Measurements from ENCODE around the gene SIGLEC12. TPM values are rescaled to one million over a fixed set of nuclear protein-coding genes. Genes with fewer than 3 reads are reported as not detected.
A peak's percentile ranks its signal among the peaks of the same experiment; 100 is the strongest.

The SIGLEC12 gene
- 0.11 TPM for total RNA-seq
- long read RNA-seq, result 0 reads

- peaks cover 25% of the 10 kb centered on the region for H3K27me3 ChIP-seq (ENCODE audit: low read depth)
- no peak for TF ChIP-seq CTCF (IDR thresholded peaks at IDR 0.05; ENCODE audit: borderline replicate concordance)
- no peaks in the 10 kb centered on the region for H3K4me1 ChIP-seq
- no peak within 1 kb of the TSS for H3K27ac ChIP-seq (replicated peaks)
- no peak within 1 kb of the TSS for H3K4me3 ChIP-seq
- H3K9me3 ChIP-seq (replicated peaks), result peaks cover 19% of the 10 kb centered on the region
- intact Hi-C loops (cut with micrococcal nuclease), result no loop called here
- DNase-seq, result peak; percentile 33
- H3K36me3 ChIP-seq, result no peaks in the 10 kb centered on the region
Measured at GRCh38 chr19:51501594-51502263, at the start of gene SIGLEC12. Gene SIGLEC12, minus strand, starts transcription at chr19:51501800. Its CDS starts 67 bp downstream, at chr19:51501733.

- DNase-seq, result no peak
- no peak for TF ChIP-seq CTCF (IDR thresholded peaks at IDR 0.05; ENCODE audit: borderline replicate concordance)
Measured at GRCh38 chr19:51550848-51551672, 49.5 kb upstream of the SIGLEC12 start.

GRCh38 chr19:51549533-51550324, 48.1 kb upstream of the SIGLEC12 start:
- intact Hi-C loops (cut with micrococcal nuclease), result no loop called here
- no peaks in the 10 kb centered on the region for H3K9me3 ChIP-seq (replicated peaks)
- H3K27me3 ChIP-seq (ENCODE audit: low read depth), result peaks cover 83% of the 10 kb centered on the region
- H3K27ac ChIP-seq (replicated peaks), result no peak overlapping the region
- TF ChIP-seq CTCF (IDR thresholded peaks at IDR 0.05; ENCODE audit: borderline replicate concordance), result no peak
- no peaks in the 10 kb centered on the region for H3K4me1 ChIP-seq
- H3K36me3 ChIP-seq, result no peaks in the 10 kb centered on the region
- no peak for DNase-seq
- H3K4me3 ChIP-seq, result no peak overlapping the region

More at GRCh38 chr19:51550848-51551672, 49.5 kb upstream of the SIGLEC12 start:
- Histone ChIP-seq H3K36me3 (no peaks in the 10 kb centered on the region), H3K9me3 (replicated peaks) (no peaks in the 10 kb centered on the region), H3K27me3 (ENCODE audit: low read depth) (peaks cover 79% of the 10 kb centered on the region), H3K4me3 (no peak overlapping the region), H3K4me1 (no peaks in the 10 kb centered on the region), H3K27ac (replicated peaks) (no peak overlapping the region)
- intact Hi-C loops (cut with micrococcal nuclease), result no loop called here

GRCh38 chr19:51548891-51549305, 47.3 kb upstream of the SIGLEC12 start:
- DNase-seq, result no peak
- Histone ChIP-seq H3K36me3 (no peaks in the 10 kb centered on the region), H3K4me3 (no peak overlapping the region), H3K27ac (replicated peaks) (no peak overlapping the region), H3K27me3 (ENCODE audit: low read depth) (peaks cover 89% of the 10 kb centered on the region), H3K4me1 (no peaks in the 10 kb centered on the region), H3K9me3 (replicated peaks) (no peaks in the 10 kb centered on the region)
- intact Hi-C loops (cut with micrococcal nuclease), result no loop called here
- TF ChIP-seq CTCF (IDR thresholded peaks at IDR 0.05; ENCODE audit: borderline replicate concordance), result no peak

GRCh38 chr19:51548213-51548651, 46.6 kb upstream of the SIGLEC12 start:
- Histone ChIP-seq H3K4me3 (no peak overlapping the region), H3K27me3 (ENCODE audit: low read depth) (peaks cover 94% of the 10 kb centered on the region), H3K4me1 (no peaks in the 10 kb centered on the region), H3K27ac (replicated peaks) (no peak overlapping the region), H3K36me3 (no peaks in the 10 kb centered on the region), H3K9me3 (replicated peaks) (no peaks in the 10 kb centered on the region)
- intact Hi-C loops (cut with micrococcal nuclease), result no loop called here
- no peak for TF ChIP-seq CTCF (IDR thresholded peaks at IDR 0.05; ENCODE audit: borderline replicate concordance)
- no peak for DNase-seq

All from left ventricle myocardium inferior (tissue), 1 donor.